NCI-H2171 (cell line): ENCODE results near the gene ACIN1.

Experiments used
- DNase-seq: peaks from one replicate; lab custom pipeline; 2025; lab: John Stamatoyannopoulos, UW

Gene ACIN1

DNA sequence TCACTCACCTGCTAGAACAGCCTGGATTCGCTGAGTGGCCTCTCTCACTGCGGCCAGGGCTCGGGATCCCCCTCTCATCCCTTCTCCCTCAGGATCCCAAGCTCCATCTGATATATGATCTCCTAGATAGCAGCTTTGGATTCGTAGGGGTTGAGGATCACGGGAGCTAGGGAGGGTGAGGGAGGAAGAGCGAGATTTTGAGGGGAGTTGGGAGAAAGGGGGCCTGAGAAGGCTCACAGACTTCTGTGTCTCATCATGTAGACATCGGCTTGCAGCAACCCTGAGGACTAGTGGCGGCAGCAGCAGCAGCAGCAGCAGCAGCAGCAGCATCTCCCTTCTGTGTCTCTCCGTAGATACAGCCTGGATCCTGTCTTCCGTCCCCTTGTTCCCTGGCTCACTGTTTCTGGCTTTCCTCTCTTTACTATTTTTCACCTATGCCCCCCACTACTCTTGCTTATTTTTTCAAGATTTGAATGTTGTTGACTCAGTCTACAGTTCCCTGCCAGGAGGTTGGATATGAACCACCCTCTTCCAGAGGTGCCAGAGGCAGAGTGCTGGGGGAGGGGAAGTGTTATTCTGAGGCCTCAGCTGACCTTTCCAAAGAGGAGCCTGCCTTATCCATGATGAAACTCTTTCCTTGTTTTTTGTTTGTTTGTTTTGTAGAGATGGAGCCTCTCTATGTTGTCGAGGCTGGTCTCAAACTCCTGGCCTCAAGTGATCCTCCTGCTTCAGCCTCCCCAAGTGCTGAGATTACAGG, 9.8 kb upstream of the ACIN1 start, which contains the start of gene CIROP:
TSS of gene CIROP (minus strand) at position 399 of the 757 bp plus-strand sequence. CDS start at position 330, 69 bp downstream.
- no peak for DNase-seq

DNA sequence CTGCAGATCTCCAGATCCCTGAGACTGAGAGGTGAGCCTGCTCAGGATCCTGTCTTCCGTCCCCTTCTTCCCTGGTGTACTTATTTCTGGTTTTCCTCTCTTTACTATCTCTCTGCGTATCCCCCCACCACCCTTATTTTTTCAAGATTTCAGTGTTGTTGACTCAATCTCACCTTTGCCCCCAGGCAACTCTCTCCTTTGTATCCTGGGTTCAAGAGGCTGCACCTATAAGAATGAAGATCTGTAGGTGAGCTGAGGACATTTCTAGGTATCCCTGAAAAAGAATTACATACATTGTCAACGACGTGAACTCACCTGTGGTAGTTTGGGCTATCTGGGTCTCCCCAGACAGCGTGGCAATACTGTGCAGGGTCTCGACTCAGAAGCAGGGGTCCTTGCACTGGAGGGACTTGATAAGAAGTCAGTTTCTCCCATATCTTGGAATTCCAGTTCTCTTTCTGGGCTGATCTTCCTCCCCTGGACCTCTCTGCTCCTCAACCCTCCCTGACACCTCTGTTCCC, 9.2 kb upstream of the ACIN1 start:
- no peak for DNase-seq

DNA sequence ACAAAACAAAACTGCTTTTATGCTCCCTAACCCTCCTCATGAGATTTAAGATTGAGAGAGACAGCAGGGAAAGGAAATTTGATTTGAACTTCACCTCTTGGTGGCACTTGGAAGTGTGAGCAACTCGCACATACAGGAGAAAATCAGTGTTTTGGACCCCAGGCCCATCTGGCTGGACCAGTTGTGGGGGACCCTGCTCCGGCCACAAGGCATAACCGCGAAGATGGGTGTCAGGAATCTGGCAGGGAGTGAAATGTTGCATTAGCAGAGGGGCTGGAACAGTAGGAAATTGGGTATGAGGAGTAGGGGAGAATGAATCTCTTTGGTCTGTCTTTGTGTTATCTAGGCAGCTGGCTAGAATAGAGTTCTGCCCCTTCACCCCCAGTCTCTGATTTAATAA, 8.6 kb upstream of the ACIN1 start:
- DNase-seq: no peak

DNA sequence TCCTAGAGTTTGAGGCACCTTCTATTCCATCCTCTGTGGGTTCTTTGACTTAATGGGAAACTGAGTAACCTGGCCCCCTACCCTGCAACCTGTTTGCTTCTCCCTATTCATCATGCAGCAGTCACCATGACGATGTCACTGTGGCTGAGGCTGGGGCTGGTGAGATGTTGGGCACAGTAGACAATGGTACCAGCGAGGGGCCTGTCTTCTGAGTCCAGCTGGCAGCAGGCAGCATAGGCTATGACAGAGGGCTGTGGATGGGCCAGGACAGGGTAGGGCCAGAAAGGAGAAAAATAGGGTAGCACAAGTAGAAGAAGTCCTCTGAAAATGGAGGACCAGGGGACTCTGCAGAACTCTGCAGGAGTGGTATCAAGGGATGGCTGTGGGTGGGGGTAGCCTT, 7.9 kb upstream of the ACIN1 start:
- DNase-seq: no peak

DNA sequence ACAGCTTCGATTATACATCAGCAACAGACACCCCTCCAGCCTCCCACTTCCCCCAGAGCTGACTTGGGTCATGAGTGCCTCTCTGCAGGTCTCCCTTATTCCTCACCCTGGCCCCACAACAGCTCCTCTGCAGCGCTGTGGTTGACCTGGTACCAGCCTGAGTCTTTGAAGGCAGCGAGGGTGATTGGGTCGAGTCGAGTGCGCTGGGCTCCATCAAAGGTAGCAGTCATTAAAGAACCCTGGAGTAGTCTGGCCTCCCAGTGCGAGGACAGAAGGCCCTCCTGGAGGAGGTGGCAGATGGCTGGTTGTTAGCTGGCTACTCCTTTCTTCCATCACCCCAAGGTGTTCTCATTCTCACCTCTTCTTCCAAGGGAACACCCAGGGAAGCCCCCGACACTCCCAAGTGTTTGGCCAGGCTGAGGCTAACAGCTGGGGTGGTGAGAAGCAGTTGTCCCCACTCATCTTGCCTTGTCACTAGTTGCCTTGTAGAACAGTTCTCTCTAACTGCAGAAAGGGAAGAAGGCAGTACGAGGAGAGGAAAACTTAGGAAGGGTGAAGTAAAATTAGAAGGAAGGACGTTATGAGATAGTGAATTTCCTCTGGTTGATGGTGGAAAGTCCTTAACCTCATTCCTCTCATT, 7.2 kb upstream of the ACIN1 start:
- no peak for DNase-seq

DNA sequence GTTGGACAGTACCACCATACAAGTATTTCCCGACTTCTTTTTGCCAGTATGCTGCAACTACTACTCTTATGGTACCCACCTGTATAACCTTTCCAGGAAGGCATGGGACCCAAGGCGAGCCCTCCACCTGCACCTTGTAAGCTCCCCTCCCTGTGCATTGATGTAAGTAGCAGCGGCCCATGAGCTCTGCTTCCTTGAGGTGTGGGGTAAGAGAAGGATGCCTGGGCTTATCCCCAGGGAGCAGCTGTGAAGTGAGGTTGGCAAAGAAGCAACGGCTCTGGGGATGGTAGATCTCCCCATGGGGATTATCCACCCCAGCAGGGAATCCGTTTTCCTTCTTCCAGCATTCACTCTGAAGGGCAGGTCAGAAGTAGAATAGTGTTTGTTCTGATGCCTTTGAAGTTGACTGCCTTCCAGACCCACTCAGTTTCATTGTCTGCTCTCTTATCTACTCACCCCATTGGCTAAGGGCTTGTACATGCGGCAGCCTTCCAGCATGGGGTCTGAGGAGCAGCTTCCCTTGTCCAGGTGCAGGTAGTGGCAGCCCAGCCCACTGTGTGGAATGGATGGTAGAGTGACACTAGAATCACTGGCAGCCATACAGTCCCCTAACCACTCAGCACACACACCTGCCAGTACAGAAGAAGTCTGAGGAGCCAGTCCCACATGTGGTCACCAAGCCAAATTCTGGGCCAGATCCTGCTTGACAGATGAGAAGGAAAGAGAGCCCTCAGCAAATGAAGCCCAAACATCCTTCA, 6.5 kb upstream of the ACIN1 start:
- no peak for DNase-seq

DNA sequence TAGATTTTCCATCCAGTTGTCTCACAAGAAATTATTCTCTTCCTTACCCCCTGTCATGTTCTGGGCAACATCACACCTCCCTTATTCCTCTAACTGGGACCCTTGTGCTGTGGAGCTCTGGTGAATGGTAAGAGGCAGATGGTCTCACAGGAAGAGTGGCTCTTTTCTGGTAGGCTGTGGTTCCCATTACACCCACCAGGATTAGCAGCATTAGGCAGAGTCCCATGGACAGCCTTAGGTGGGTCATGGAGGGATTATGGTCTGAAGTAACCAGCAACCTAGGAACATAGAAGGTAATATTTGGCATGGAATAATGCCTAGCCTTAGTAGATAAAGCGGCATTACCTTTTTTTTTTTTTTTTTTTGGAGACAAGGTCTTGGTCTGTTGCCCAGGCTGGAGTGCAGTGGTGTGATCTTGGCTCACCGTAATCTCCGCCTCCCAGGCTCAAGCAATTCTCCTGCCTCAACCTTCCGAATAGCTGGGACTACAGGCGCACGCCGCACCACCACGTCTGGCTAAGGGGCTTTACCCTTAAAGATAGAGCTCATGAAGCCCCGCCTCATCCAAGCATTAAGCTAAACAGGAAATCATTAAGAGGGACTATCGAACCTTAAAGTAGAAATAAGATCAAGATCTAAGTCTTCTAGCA, 4.4 kb upstream of the ACIN1 start:
- DNase-seq: no peak

DNA sequence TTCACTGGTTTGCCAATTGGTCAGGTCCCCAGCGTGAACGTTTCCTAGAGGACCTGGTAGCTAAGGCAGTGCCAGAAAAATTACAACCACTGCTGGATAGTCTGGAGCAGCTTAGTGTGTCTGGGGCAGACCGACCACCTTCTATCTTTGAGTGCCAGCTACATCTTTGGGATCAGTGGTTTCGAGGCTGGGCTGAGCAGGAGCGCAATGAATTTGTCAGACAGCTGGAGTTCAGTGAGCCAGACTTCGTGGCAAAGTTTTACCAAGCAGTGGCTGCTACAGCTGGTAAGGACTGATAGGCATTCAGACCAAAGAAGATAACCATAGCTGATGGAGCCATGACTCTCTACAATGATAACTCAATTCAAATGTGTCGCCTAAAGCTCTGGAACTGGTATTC, 2.9 kb upstream of the ACIN1 start:
- DNase-seq: no peak

DNA sequence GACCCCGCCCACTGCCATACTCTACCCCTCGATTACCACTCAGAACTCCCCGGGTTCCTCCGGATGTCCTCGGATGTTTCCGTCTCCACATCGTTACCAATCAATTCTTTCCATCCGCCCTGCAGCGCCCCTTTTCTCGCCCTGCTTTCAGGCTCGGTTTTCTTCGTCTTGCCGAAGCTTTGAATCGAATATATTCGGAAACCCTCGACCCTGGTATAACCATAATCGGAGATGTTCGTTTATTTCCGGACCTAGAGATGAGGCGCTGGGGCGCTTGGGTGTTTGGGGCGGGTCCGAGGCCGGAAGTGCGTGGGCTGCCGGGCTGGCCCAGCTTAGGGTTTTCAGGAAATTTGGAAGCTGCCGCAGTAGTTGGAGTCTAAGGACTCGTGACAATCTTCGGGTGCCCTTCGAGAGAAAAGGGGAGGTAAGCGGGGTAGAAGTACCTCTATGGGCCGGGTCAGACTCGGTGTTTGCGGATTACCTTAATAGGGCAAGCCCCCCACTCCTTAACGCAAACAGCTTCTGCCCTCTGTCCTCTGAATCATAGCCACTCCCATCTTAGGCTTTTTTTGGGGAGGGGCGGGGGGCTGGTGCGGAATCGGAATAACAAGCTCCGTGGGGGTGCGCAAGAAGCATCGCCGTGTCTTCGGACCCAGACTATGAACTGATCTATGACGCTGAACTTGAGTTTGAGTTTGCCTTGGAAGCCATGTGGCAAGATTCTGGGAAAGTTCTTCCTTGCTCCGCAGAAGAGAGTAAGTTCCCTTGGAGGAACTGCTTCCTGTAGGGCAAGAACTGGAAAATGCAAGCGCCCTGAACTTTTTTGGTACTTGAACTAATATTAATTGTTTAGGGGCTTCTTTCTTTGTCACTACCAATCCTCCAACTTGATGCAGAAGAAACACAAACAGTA, 516 bp upstream of the ACIN1 start, which contains the start of gene C14orf119:
TSS of gene C14orf119 (plus strand) at position 310 of the 913 bp plus-strand sequence. CDS start 2,154 bp downstream, outside the sequence.
- DNase-seq: no peak

DNA sequence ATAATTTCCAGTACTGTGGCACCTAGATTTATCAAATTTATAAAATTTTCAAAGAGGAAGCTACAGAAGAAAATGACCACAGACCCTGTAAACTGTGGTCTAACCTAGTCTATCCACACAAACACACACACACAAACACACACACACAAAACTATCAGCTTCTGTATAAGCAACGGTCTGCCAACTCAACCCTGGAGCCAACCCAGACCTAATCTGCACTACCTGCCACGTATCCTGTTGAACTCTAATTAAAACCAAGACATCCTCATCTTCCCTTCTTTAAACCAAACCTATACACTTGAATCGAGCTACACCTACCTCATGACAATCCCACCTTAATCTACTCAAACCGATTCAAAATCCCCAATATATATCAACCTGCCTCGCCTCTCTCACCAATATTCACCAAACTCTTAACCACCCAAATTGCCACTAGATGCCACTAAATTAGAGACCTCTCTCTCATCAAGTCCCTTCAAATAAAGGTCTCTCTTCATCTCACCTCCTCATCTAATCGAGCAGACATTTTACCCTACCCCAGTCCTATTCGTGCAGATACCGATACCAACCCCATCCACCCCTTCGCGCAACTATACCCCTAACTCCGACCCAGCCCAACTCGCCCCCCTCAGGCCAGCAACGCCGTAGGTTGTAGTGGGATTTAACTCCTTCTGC, 808 bp downstream of the ACIN1 start:
- no peak for DNase-seq

DNA sequence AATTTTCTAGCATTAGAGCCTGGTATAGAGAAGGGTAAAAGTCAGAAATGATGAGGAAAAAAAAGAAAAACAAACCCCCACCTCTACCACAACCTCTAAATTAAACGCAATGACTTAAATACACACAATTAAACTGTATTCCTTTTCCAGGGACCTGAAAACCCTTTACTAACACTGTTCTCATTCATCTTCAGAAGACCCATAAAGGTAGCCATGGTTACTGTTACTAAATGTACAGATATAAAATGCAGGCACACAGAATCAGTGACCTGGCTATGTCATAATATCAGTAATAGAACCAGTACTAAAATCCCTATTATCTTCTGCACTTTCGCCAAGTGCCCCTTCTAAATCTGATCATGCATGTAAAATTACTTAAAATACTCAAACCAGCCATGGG, 1.4 kb downstream of the ACIN1 start:
- DNase-seq: no peak

DNA sequence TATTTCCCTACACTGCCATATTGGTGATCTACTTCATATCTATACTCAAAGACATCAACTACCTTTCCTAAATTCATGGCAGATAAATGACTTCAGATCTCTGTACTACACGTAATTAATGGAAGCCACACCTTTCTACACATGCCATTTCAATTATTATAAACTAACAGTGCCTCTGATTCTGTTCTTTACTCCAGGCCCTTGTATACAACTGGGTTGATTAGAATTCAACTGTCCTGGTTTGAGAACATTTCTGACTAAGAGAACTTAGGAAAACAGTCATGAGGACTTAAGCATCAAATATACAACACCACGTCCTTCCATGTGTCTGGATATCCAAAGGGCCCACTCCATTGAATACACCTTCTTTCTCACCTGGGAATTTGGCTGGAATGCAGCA, 1.8 kb downstream of the ACIN1 start:
- no peak for DNase-seq

DNA sequence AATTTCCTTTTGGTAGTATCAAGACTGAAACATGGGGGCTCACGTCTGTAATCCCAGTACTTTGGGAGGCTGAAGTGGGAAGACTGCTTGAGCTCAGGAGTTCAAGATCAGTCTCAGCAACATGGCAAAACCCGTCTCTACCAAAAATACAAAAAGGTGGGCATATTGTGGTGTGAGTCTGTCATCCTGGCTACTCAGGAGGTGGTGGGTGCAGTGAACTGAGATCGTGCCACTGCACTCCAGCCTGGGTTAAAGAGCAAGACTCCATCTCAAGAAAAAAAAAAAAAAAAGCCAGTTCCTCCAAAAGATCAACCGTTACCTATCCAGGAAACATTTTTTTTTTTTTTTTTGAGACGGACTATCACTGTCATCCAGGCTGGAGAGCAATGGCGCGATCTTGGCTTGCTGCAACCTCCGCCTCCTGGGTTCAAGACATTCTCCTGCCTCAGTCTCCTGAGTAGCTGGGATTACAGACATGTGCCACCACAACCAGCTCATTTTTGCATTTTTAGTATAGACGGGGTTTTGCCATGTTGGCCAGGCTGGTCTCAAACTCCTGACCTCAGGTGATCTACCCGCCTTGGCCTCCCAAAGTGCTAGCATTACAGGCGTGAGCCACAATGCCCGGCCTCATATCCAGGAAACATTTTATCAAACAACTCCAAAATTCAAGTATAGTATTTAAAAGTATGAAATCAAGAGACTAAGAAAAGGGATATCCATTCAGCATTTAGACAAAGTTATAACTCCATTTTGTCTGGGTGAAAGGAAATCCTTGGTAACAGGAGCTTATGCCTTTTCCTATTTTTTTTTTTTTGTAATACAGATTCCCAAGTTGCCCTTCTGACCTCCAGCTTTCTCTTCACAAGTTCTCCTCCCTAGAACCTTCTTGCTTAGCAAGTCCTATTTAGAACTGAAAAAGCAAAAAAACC, 3.4 kb downstream of the ACIN1 start:
- no peak for DNase-seq

DNA sequence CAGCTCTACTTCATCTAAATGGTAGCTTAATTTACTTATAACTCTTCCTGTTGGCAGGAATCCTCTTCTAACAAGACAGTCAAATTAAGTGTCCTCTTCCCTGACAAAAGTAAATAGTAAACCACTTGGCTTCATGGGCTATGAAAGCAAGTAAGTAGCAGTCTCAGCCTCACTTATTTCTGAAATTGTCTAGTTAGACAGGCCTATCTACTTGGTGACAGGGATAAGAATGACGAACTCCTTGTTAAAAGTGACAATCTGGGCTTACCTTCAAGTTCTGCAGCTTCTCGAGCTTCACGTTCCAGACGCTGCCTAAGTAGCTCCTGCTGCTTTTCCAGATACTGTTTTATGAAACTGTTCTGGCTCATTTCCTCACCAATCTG, 4.7 kb downstream of the ACIN1 start:
- no peak for DNase-seq

DNA sequence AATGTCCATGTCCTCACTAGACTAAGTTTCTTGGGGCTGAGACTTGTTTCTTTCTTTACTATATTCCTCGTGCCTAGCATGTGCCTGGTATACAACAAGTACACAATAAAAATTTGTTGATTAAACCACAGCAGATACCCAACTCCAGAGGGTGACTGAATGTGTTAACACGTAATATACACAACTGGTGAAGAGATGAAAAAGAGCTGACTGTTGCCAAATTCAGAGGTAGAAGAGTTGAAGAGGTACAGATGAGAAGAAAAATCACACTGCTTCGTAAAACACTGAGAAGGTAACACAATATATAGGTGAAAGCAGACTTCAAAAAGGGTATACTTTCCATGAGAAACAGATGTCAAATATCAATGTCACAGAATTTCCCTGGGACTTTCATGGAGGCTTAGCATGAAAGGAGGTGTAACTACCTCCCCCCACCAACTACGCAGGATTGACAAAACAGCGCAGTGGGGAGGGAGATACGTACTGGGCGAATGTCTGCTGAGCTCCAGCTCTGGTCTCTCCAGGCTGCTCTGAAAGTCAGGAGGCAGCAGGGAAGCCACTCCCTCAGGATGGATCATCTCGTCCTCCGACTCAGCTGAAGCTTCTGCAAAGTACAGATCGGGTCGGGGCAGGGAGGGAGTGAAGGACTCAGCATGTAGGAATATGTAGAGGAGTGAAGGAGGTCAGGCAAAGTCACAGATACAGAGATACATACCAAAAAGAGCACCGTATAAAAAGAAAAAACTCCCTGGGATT, 5.3 kb downstream of the ACIN1 start:
- DNase-seq: no peak

DNA sequence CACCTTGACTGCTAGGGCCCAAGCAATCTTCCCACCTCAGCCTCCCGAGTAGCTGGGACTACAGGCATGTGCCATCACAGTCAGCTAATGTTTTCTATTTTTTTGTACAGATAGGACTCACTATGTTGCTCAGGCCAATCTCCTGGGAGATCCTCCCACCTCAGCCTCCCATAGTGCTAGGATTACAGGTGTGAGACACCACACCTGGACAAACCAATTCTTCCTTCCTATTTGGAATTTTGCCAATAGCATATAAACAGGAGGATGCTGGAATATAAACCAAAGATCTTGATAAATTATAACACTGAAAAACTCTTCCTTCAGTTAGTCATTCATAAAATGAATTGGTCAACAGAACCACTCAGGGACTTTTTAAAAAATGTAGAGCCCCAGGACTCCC, 8.4 kb downstream of the ACIN1 start:
- no peak for DNase-seq

DNA sequence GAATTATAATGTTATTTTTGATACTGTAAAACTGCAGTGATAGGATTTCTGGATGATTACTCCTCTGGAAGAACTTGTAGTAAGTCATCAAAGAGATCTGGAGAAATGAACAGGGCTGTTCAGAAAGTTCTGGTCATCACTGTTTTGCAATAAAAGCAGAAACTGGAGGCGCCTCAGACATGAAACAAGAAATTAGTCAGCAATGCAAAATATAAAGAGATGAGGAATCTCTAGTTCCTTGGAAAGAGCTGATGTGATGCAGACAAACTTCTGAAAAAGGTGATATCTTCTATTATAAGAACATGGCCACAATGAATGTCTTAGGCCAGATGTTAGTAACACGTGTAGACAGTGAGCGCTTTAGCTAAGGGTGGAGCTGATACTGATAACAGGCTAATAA, 9.5 kb downstream of the ACIN1 start:
- DNase-seq: no peak

DNA sequence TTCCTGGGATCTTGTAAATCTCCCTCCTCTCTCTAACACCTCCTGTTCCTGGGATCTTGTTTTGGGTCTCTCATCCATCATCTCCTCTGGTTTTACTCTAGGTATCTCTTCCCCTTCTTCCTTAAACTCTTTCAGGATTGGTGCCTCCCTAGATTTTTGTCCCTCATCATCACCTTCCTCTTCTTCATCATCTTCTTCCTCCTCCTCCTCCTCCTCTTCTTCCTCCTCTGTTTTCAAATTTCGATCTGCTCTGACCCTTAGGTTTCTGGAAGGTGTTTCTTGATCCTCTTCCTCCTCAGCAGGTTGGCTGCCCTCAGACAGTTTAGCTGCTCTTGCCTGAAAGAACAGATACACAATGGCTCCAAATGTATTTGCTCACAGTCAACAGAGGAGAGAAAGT, 14.5 kb downstream of the ACIN1 start:
- no peak for DNase-seq

DNA sequence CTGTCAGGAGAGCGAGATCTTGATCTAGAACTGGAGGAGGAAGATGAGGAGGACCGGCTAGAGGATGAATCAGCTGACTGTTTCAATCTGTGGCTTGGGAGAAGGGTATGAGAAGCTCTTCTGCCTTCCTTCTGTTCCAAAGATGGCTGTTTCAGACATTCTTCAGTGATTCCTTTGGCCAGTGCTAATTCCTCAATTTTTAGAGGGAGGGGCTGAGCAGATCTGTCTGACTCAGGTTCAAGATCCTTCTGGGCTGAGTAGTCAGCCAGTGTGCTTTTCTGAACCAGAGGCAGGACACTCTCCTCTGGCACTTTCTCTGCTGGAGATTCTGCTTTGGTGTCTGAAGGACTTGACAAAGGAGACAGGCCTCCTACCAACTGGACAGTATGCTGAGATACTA, 15.2 kb downstream of the ACIN1 start:
- no peak for DNase-seq
